Activated T-cell treated with anti-CD3 and anti-CD28 coated beads, Interleukin-2, amount 50 U/mL, for 48 hours (primary cell): ENCODE data around the gene OLFM2.
"Not testable (repeated sequence)": the region's sequence is repeated elsewhere in the genome, so short reads cannot be mapped to it uniquely, and the experiment has no call there.

Experiments
- DNase-seq, 2 experiments: peaks; one replicate each; pipeline ENCODE4 v3.0.0-alpha.2; 2020

Gene OLFM2

GRCh38 chr19:9827289-9828238, 108.8 kb downstream of the OLFM2 start, which contains the start of gene UBL5:
Gene UBL5 (plus strand): TSS chr19:9827918. CDS start chr19:9828338, 420 bp downstream.
- DNase-seq = peak; percentile 93

GRCh38 chr19:9823816-9824215, 112.5 kb downstream of the OLFM2 start:
- no peak for DNase-seq

GRCh38 chr19:9820034-9820433, 116.3 kb downstream of the OLFM2 start:
- not testable (repeated sequence) for DNase-seq

- DNase-seq = no peak
These were observed 116.8 kb downstream of the OLFM2 start for GRCh38 chr19:9819596-9819909.

DNA sequence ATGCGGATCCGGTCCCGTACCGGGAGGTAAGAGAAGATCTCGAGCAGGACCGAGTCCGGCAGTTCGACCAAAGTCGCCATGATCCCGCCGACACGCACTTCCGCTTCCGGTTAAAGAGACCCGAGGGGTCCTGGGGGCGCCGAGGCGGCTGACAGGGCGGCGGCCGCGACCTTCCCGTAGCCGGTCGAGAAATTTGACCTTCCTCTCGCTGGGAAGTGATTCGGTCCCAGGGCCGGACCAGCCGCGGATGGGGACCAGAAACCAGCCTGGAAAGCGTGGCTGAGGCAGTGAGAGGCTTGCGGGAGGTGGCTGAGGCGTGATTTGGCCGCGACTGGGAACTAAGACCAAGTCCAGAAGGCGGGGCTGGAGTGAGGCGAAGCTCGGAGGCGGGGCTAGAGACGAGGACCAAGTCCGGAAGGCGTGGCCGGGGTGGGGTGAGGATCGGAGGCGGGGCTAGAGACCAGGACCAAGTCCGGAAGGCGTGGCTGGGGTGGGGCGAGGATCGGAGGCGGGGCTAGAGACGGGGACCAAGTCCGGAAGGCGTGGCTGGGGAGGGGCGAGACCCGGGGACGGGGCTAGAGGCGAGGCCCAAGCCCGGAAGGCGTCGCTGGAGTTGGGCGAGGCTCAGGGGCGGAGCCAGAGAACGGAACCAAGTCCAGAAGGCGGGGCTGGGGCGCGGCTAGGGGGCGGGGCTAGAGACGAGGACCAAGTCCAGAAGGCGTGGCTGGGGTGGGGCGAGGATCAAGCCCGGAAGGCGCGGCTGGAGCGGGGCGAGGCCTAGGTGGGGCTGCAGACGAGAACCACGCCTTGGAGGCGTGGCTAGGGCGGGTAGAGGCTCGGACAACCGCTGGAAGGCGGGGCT, 117.3 kb downstream of the OLFM2 start, which contains the start of gene FBXL12:
Gene FBXL12 (minus strand): TSS at position 346 of the 862 bp plus-strand sequence. CDS start 266 bp downstream, at position 80.
- DNase-seq = peak; percentile 100

DNA sequence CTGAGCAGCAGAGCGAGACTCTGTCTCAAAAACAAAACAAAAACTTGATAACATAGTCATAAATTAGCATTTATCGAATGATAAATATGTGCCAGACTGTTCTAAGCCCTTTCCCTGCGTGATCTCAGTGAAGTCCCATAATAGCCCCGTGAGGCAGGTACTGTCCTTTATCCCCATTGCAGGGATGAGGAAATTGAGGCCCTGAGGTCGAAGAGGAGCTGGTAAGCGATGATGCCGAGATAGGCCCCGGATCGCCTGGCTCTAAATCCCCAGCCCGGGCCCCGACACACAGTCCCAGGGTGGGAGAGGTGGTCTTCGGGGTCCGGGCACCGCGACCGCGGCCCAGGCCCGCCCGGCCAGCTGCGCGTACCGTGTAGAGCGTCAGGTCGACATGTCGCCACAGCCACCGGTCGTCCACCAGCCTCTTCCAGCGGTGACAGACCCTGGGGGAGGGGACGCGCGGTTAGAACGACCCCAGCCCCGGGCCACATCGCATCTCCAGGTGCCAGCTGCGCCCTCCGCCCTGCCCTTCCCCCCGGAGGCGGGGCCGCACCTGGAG, 118.1 kb downstream of the OLFM2 start:
- no peak for DNase-seq

DNA sequence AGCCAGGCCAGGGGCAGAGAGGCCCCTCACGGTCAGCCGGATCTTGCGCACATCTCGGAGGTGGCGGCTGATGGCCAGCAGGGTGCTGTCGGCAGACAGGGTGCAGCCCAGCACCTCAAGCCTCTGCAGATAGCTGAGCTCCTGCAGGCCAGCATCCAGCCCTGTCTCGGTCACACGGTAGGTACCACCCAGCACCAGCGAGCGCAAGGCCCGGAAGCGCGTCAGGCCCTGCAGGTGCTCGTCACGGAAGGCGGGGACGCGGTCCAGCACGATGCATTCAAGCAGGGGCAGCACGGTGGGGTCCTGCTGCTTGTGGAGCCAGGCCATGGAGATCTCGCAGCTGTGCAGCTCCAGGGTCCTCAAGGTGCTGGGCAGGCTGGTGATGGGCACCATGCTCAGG, 125.2 kb downstream of the OLFM2 start:
- no peak for DNase-seq

DNA sequence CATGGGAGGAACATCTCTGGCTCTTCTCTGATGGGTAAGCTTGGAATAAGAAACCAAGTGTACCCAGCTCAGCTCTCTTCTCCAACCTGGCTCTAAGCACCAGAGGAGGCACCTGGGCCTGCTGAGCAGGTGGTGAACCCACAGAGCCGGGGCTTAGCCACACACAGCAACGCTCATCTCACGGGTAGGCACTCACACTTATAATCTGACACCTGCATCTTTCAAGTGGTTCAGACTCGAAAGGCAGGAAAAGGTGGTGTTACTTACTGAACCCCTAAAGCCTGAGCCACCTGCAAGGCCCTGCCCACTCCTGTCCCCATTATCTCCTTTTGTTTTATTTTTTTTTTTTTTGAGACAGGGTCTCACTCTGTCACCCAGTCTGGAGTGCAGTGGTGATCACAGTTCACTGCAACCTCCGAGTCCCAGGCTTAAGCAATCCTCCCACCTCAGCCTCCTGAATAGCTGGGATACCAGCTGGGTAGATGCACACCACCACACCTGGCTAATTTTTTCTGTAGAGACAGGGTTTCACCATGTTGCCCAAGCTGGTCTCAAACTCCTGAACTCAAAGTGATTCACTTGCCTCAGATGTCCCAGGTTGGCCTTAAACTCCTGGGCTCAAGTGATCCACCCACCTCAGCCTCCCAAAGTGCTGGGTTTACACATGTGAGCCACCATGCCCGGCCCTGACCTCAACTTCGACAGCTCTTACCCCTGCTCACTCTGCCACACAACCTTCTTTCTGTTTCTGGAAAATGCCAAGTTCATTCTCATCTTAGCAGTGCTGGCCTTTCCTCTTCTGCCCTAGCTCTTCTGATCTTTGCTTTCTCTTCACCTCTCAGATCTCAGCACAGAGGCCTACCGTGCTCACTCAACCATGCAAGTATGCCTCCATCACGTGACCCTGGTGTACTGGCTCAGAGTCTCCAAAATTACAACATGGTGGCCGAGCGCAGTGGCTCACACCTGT, 127.2 kb downstream of the OLFM2 start:
- no peak for DNase-seq

DNA sequence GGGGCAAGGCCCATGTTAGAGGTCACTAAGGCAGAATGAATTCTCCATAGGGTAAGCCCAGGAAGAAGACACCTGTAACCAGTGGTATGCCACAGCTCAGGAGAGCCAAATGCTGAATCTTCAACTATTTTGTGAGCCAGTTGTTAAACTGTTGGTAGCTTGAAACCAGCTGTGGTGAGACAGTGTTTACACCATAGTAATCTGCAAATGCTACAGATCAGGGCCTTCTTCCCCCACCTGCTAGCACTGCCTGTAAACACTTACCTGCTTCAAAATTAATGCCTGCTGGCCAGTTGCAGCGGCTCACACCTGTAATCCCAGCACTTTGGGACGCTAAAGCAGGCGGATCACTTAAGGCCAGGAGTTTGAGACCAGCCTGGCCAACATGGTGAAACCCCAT, 129.5 kb downstream of the OLFM2 start:
- DNase-seq = no peak
